Activated CD8-positive, alpha-beta T cell treated with anti-CD3 and anti-CD28 coated beads, Interleukin-2, amount 10 ng/mL, durations not matched to agents 7 days and 5 days (primary cell): ENCODE measurements around the gene CAMK4. TPM values are rescaled to one million over a fixed set of nuclear protein-coding genes. Genes with fewer than 3 reads are reported as not detected.

Experiments used
- ATAC-seq: fragments of 150-1000 bp; cut with Tn5 transposase; one replicate; pipeline ENCODE4 v1.10.0; 2021; ENCODE audit warnings: moderate library complexity
- CTCF ChIA-PET: fragments of 350-600 bp; sonication (Branson Sonifier 250); formaldehyde crosslinking; loops from one replicate; lab custom pipeline; 2021; ENCODE audit warnings: antibody characterized with exemption; lab: Charles Lee
- POLR2A ChIA-PET: fragments of 350-600 bp; sonication (Branson Sonifier 250); formaldehyde crosslinking; loops from one replicate; lab custom pipeline; 2021; ENCODE audit warnings: antibody characterized with exemption; lab: Charles Lee
- DNase-seq: peaks from one replicate; pipeline ENCODE4 v3.0.0-alpha.2; 2020
- H3K27ac Mint-ChIP-seq: one replicate; pipeline ENCODE4 v1.8.0; 2021; ENCODE audit warnings: mild to moderate bottlenecking, mixed read lengths
- H3K27me3 Mint-ChIP-seq: one replicate; pipeline ENCODE4 v1.8.0; 2021; ENCODE audit warnings: low read depth, mixed read lengths
- H3K36me3 Mint-ChIP-seq: one replicate; pipeline ENCODE4 v1.8.0; 2021; ENCODE audit warnings: low read depth, mixed read lengths
- H3K4me1 Mint-ChIP-seq: one replicate; pipeline ENCODE4 v1.8.0; 2021; ENCODE audit warnings: low read depth, mixed read lengths
- H3K4me3 Mint-ChIP-seq: one replicate; pipeline ENCODE4 v1.8.0; 2021; ENCODE audit warnings: mild to moderate bottlenecking, mixed read lengths
- H3K9me3 Mint-ChIP-seq: one replicate; pipeline ENCODE4 v1.8.0; 2022; ENCODE audit warnings: mixed read lengths; ENCODE audit not compliant: insufficient read depth
- total RNA-seq, 2 experiments: library from RNA; stranded (reverse); gene quantifications; one replicate each; pipeline ENCODE4 v1.2.3, GENCODE V29; 2021

CAMK4 gene
- total RNA-seq, 2 experiments from 2014 or later = 82.7 to 84.9 TPM

DNA sequence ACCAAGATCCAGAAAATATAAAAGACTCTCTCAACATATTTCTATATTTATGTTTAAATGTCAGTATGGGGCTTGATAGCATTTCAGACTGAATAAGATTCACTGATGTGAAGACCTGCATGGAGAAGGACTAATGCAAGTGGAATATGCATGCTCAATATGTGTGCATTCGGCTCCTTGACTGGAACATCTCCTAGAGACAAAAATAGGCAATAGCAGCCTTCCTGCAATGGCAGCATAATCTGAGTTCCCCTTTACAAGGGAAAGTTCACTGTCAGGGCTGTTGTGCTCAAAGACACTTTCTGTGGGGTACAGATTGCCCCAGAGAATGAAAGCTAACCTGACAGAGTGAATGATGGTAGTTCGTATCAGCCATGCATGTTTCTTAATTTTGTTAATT lies 245.7 kb downstream of the CAMK4 start:
- ChIA-PET CTCF (interaction anchor here (0.9 kb wide), 1 partner anchor 9 kb away, joined by 3 read pairs; no protein-coding TSS in a partner anchor), POLR2A (no interaction called here)
- no peak for ATAC-seq
- Mint-ChIP-seq H3K36me3 (peaks cover 42% of the 10 kb centered on the region), H3K27ac (no peak overlapping the region), H3K27me3 (no peaks in the 10 kb centered on the region), H3K4me3 (no peak overlapping the region), H3K9me3 (peaks cover 18% of the 10 kb centered on the region), H3K4me1 (peaks cover 2% of the 10 kb centered on the region)
- DNase-seq = no peak

DNA sequence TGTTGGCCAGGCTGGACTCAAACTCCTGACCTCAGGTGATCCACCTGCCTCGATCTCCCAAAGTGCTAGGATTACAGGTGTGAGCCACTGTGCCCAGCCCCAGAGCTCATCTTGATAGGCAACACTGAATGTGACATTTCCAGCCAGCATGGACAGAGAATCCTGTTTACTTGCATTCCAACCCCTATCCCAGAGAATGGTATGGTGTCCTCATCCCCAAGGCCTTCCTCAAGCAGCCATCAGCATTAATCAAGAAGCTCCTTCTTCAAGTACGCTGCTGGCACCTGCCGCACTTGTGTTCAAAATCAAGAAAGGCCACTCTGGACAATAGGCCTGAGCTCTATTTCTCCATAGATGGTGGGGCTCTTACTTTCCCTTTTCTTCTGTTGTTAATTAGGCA lies 247.9 kb downstream of the CAMK4 start:
- CTCF ChIA-PET = no interaction called here
- peaks cover 31% of the 10 kb centered on the region for H3K36me3 Mint-ChIP-seq
- POLR2A ChIA-PET = no interaction called here
- H3K9me3 Mint-ChIP-seq = peaks cover 4% of the 10 kb centered on the region
- ATAC-seq = no peak
- no peak overlapping the region for H3K27ac Mint-ChIP-seq
- H3K4me3 Mint-ChIP-seq = no peak overlapping the region
- no peaks in the 10 kb centered on the region for H3K27me3 Mint-ChIP-seq
- H3K4me1 Mint-ChIP-seq = peaks cover 2% of the 10 kb centered on the region
- DNase-seq = no peak

GRCh38 chr5:111472579-111472978 lies 248.4 kb downstream of the CAMK4 start:
- no peak for DNase-seq
- ChIA-PET CTCF (no interaction called here), POLR2A (no interaction called here)
- Mint-ChIP-seq H3K27me3 (no peaks in the 10 kb centered on the region), H3K4me1 (peaks cover 2% of the 10 kb centered on the region), H3K27ac (peak overlapping the region; percentile 45), H3K36me3 (peaks cover 30% of the 10 kb centered on the region), H3K4me3 (no peak overlapping the region), H3K9me3 (peaks cover 4% of the 10 kb centered on the region)
- ATAC-seq = no peak

DNA sequence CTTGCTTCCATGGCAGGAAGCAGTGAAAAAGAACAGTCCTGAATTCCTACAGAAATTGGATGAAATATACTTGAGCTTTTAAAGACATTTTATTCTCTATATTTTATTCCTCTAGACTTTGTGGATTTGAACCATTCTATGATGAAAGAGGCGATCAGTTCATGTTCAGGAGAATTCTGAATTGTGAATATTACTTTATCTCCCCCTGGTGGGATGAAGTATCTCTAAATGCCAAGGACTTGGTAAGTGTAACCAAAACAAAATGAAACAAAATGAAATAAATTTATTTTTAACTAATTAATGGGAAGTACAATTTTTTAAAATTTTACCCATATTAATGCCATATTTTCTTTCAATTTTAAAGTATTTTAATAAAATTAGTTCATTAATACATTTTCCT lies 254.1 kb downstream of the CAMK4 start:
- Mint-ChIP-seq H3K27me3 (no peaks in the 10 kb centered on the region), H3K4me3 (no peak overlapping the region), H3K4me1 (no peaks in the 10 kb centered on the region), H3K9me3 (no peaks in the 10 kb centered on the region), H3K27ac (no peak overlapping the region), H3K36me3 (peaks cover 32% of the 10 kb centered on the region)
- ATAC-seq = no peak
- ChIA-PET POLR2A (no interaction called here), CTCF (interaction anchor here (0.9 to 1.3 kb wide), 3 partner anchors 14 to 336 kb away, joined by 3 to 4 read pairs (median 3); no protein-coding TSS in a partner anchor)
- no peak for DNase-seq

GRCh38 chr5:111478898-111479297 lies 254.7 kb downstream of the CAMK4 start:
- DNase-seq (no peak), ATAC-seq (no peak)
- Mint-ChIP-seq H3K36me3 (peaks cover 34% of the 10 kb centered on the region), H3K9me3 (no peaks in the 10 kb centered on the region), H3K4me3 (no peak overlapping the region), H3K4me1 (no peaks in the 10 kb centered on the region), H3K27ac (no peak overlapping the region), H3K27me3 (no peaks in the 10 kb centered on the region)
- ChIA-PET POLR2A (no interaction called here), CTCF (interaction anchor here (1.3 kb wide), 1 partner anchor 321 kb away, joined by 3 read pairs; no protein-coding TSS in a partner anchor)

- Mint-ChIP-seq H3K9me3 (no peaks in the 10 kb centered on the region), H3K4me3 (no peak overlapping the region), H3K27me3 (no peaks in the 10 kb centered on the region), H3K4me1 (no peaks in the 10 kb centered on the region), H3K36me3 (peaks cover 40% of the 10 kb centered on the region), H3K27ac (no peak overlapping the region)
- ChIA-PET CTCF (no interaction called here), POLR2A (no interaction called here)
- ATAC-seq (no peak), DNase-seq (no peak)
Measured at GRCh38 chr5:111480346-111480745, 256.2 kb downstream of the CAMK4 start.

DNA sequence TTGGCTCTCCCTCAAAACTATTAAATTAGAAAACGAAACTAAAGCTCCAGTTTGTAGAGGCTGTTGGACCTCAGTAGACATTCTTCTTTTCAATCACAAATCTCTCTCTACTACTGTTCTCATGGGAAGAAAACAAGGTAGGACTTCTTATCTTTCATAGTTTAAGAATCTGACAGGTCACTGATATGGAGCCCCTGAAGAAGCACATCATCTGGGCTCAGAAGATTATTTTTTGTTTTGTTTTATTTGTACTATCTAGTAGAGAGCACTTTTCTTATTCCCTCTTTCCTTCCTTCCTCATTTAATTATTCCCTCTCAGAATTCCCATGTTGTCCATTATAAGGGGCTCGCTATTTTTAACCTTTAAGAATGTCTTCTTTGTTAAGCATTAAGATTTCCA lies 261.9 kb downstream of the CAMK4 start:
- Mint-ChIP-seq H3K27ac (no peak overlapping the region), H3K9me3 (no peaks in the 10 kb centered on the region), H3K27me3 (no peaks in the 10 kb centered on the region), H3K4me1 (peaks cover 4% of the 10 kb centered on the region), H3K36me3 (peaks cover 52% of the 10 kb centered on the region), H3K4me3 (no peak overlapping the region)
- CTCF ChIA-PET = no interaction called here
- no peak for DNase-seq
- no peak for ATAC-seq
- POLR2A ChIA-PET = no interaction called here

GRCh38 chr5:111486926-111487325 lies 262.7 kb downstream of the CAMK4 start:
- Mint-ChIP-seq H3K27me3 (no peaks in the 10 kb centered on the region), H3K9me3 (no peaks in the 10 kb centered on the region), H3K4me3 (no peak overlapping the region), H3K36me3 (peaks cover 53% of the 10 kb centered on the region), H3K27ac (no peak overlapping the region), H3K4me1 (peaks cover 4% of the 10 kb centered on the region)
- no peak for ATAC-seq
- POLR2A ChIA-PET = no interaction called here
- CTCF ChIA-PET = no interaction called here
- no peak for DNase-seq

- Mint-ChIP-seq H3K4me1 (peaks cover 4% of the 10 kb centered on the region), H3K9me3 (no peaks in the 10 kb centered on the region), H3K4me3 (no peak overlapping the region), H3K27ac (no peak overlapping the region), H3K36me3 (peaks cover 53% of the 10 kb centered on the region), H3K27me3 (no peaks in the 10 kb centered on the region)
- CTCF ChIA-PET = interaction anchor here (1.0 kb wide), 1 partner anchor 9 kb away, joined by 3 read pairs; no protein-coding TSS in a partner anchor
- no peak for DNase-seq
- ATAC-seq = no peak
- POLR2A ChIA-PET = interaction anchor here (0.6 kb wide), 1 partner anchor 54 kb away, joined by 3 read pairs; no protein-coding TSS in a partner anchor
Measured at GRCh38 chr5:111488353-111488752, 264.2 kb downstream of the CAMK4 start.

GRCh38 chr5:111493031-111493430 lies 268.8 kb downstream of the CAMK4 start:
- ATAC-seq (no peak), DNase-seq (no peak)
- H3K36me3 Mint-ChIP-seq = peaks cover 49% of the 10 kb centered on the region
- ChIA-PET POLR2A (no interaction called here), CTCF (no interaction called here)
- no peak overlapping the region for H3K27ac Mint-ChIP-seq
- no peaks in the 10 kb centered on the region for H3K27me3 Mint-ChIP-seq
- H3K9me3 Mint-ChIP-seq = no peaks in the 10 kb centered on the region
- no peak overlapping the region for H3K4me3 Mint-ChIP-seq
- H3K4me1 Mint-ChIP-seq = peaks cover 16% of the 10 kb centered on the region

- no peak for DNase-seq
- Mint-ChIP-seq H3K36me3 (peaks cover 58% of the 10 kb centered on the region), H3K27ac (peak overlapping the region; percentile 68), H3K4me3 (no peak overlapping the region), H3K27me3 (no peaks in the 10 kb centered on the region), H3K9me3 (no peaks in the 10 kb centered on the region), H3K4me1 (peaks cover 28% of the 10 kb centered on the region)
- ChIA-PET CTCF (interaction anchor here (0.6 to 1.5 kb wide), 2 partner anchors 13 to 356 kb away, joined by 3 to 4 read pairs; no protein-coding TSS in a partner anchor), POLR2A (no interaction called here)
- ATAC-seq = no peak
Measured at GRCh38 chr5:111494355-111494999, 270.3 kb downstream of the CAMK4 start.

- Mint-ChIP-seq H3K36me3 (peaks cover 62% of the 10 kb centered on the region), H3K4me1 (peaks cover 31% of the 10 kb centered on the region), H3K9me3 (no peaks in the 10 kb centered on the region), H3K27me3 (no peaks in the 10 kb centered on the region), H3K27ac (peak overlapping the region; percentile 36), H3K4me3 (no peak overlapping the region)
- ChIA-PET CTCF (interaction anchor here (0.6 to 1.5 kb wide), 2 partner anchors 12 to 357 kb away, joined by 3 to 4 read pairs; no protein-coding TSS in a partner anchor), POLR2A (no interaction called here)
- ATAC-seq (no peak), DNase-seq (no peak)
Measured at GRCh38 chr5:111495159-111495558, 271.0 kb downstream of the CAMK4 start.
